CD14-positive monocyte (primary cell): ENCODE results near the gene APOBEC3B. TPM values are rescaled to one million over a fixed set of nuclear protein-coding genes. Genes with fewer than 3 reads are reported as not detected.
"Not testable (repeated sequence)": the region's sequence is repeated elsewhere in the genome, so short reads cannot be mapped to it uniquely, and the experiment has no call there.

Experiments
- DNase-seq, 3 donors: peaks; one replicate each; pipeline ENCODE4 v3.0.0-alpha.2; 2011 to 2022
- H2AFZ ChIP-seq: 2 replicates; pipeline ENCODE4 v1.6.0; 2012; ENCODE audit warnings: mild to moderate bottlenecking, low read depth, low read length, inconsistent platforms; ENCODE audit not compliant: insufficient read depth, poor library complexity, severe bottlenecking
- H3K27ac ChIP-seq, 2 donors: 1 replicate in 1 of 2; 2 replicates in 1 of 2; pipeline ENCODE4 v1.5.1; 2012 to 2013; ENCODE audit warnings: low read length in 2 of 2, control low read depth in 1 of 2, inconsistent platforms in 1 of 2, low read depth in 1 of 2, mild to moderate bottlenecking in 1 of 2
- H3K27me3 ChIP-seq, 2 donors: one replicate each; pipeline versions ENCODE4 v1.6.0 to v1.6.1; 2011 to 2013; ENCODE audit warnings: low read length in 2 of 2; ENCODE audit not compliant: control insufficient read depth in 2 of 2, insufficient read depth in 2 of 2
- H3K36me3 ChIP-seq, 2 donors: replicated peaks in 1 of 2; 1 replicate in 1 of 2; 2 replicates in 1 of 2; pipeline versions ENCODE4 v1.5.1 to v1.6.1; 2012 to 2013; ENCODE audit warnings: low read length in 2 of 2, control low read depth in 1 of 2, inconsistent platforms in 1 of 2, mild to moderate bottlenecking in 1 of 2; ENCODE audit not compliant: insufficient read depth in 2 of 2, control insufficient read depth in 1 of 2
- H3K4me1 ChIP-seq, 2 donors: 1 replicate in 1 of 2; 2 replicates in 1 of 2; pipeline versions ENCODE4 v1.5.1 to v1.6.1; 2012 to 2013; ENCODE audit warnings: low read length in 2 of 2, control low read depth in 1 of 2, inconsistent platforms in 1 of 2, mild to moderate bottlenecking in 1 of 2, moderate library complexity in 1 of 2; ENCODE audit not compliant: insufficient read depth in 2 of 2, control insufficient read depth in 1 of 2
- H3K4me2 ChIP-seq: replicated peaks from 2 replicates; pipeline ENCODE3; 2012; ENCODE audit warnings: low read length, moderate library complexity, mild to moderate bottlenecking; ENCODE audit not compliant: poor library complexity, severe bottlenecking; ENCODE audit errors: extremely low read depth
- H3K4me3 ChIP-seq, 3 experiments: fragments of 200-600 bp in 1 of 3; sonication (generic) in 1 of 3; replicated peaks in 1 of 3; 1 replicate in 2 of 3; 2 replicates in 1 of 3; pipeline ENCODE4 v1.5.1; 2011 to 2013; ENCODE audit warnings: low read length in 3 of 3, mild to moderate bottlenecking in 3 of 3, control low read depth in 2 of 3, low read depth in 2 of 3, inconsistent platforms in 1 of 3, moderate library complexity in 1 of 3
- H3K79me2 ChIP-seq: 2 replicates; pipeline ENCODE4 v1.6.0; 2012; ENCODE audit warnings: mild to moderate bottlenecking, control low read depth, inconsistent platforms, low read length, moderate library complexity; ENCODE audit not compliant: insufficient read depth
- H3K9ac ChIP-seq: 2 replicates; pipeline ENCODE4 v1.6.0; 2017; ENCODE audit warnings: low read length, mild to moderate bottlenecking; ENCODE audit not compliant: insufficient read depth, poor library complexity, severe bottlenecking
- H3K9me3 ChIP-seq, 2 donors: replicated peaks in 1 of 2; 1 replicate in 1 of 2; 2 replicates in 1 of 2; pipeline versions ENCODE4 v1.5.1 to v1.6.1; 2012 to 2013; ENCODE audit warnings: low read length in 2 of 2, control low read depth in 1 of 2; ENCODE audit not compliant: control insufficient read depth in 1 of 2, insufficient read depth in 1 of 2
- H4K20me1 ChIP-seq: 2 replicates; pipeline ENCODE4 v1.6.0; 2012; ENCODE audit warnings: mild to moderate bottlenecking, low read length, control low read depth, moderate library complexity; ENCODE audit not compliant: insufficient read depth
- H3K27ac Mint-ChIP-seq, 7 donors: one replicate each; pipeline ENCODE4 v1.8.0; 2020; ENCODE audit warnings: mild to moderate bottlenecking in 7 of 7, mixed read lengths in 7 of 7, moderate library complexity in 6 of 7, inconsistent platforms in 2 of 7
- H3K27me3 Mint-ChIP-seq, 3 donors: one replicate each; pipeline ENCODE4 v1.8.0; 2021 to 2022; ENCODE audit warnings: low read depth in 3 of 3, mild to moderate bottlenecking in 3 of 3, mixed read lengths in 3 of 3, moderate library complexity in 3 of 3, inconsistent platforms in 1 of 3
- H3K36me3 Mint-ChIP-seq, 2 donors: one replicate each; pipeline ENCODE4 v1.8.0; 2020; ENCODE audit warnings: mixed read lengths in 2 of 2, inconsistent platforms in 1 of 2, mild to moderate bottlenecking in 1 of 2
- H3K4me1 Mint-ChIP-seq: one replicate; pipeline ENCODE4 v1.8.0; 2020; ENCODE audit warnings: mild to moderate bottlenecking, mixed read lengths
- H3K4me3 Mint-ChIP-seq, 2 donors: one replicate each; pipeline ENCODE4 v1.8.0; 2020; ENCODE audit warnings: mild to moderate bottlenecking in 2 of 2, mixed read lengths in 2 of 2, moderate library complexity in 1 of 2
- H3K9me3 Mint-ChIP-seq, 7 donors: one replicate each; pipeline ENCODE4 v1.8.0; 2020 to 2022; ENCODE audit warnings: mixed read lengths in 7 of 7, mild to moderate bottlenecking in 6 of 7, moderate library complexity in 6 of 7, inconsistent platforms in 2 of 7
- CTCF ChIP-seq: fragments of 200-600 bp; IDR thresholded peaks from one replicate; pipeline ENCODE4 v1.8.0; 2022; ENCODE audit warnings: antibody characterized with exemption, mild to moderate bottlenecking
- WGBS: methylation state at CpG from one replicate; pipeline ENCODE4 v1.1.5; 2013; ENCODE audit warnings: missing lambda C conversion rate; ENCODE audit not compliant: insufficient coverage; 5-methylcytosine and 5-hydroxymethylcytosine counted together
- intact Hi-C, 2 donors: fragments of 100-400 bp; cut with micrococcal nuclease; formaldehyde crosslinking; loops; one replicate each; pipeline versions ENCODE4 v1.15.0 to v1.15.1; 2023
- polyA plus RNA-seq, 3 donors: library from polyadenylated mRNA; depleted of rRNA in 1 of 3; unstranded in 2 of 3; stranded (reverse) in 1 of 3; fragments of 300-500 nt in 2 of 3; fragments of >200 nt in 1 of 3; fragmentation: Illumina TruSeq in 2 of 3; gene quantifications; 1 replicate in 2 of 3; 2 replicates in 1 of 3; pipeline ENCODE4 v1.2.3, GENCODE V29; 2012 to 2021

The APOBEC3B gene
- polyA plus RNA-seq, 3 donors = 0.40 to 48.2 (median 12.6) TPM

GRCh38 chr22:39003165-39003638 lies 21.1 kb downstream of the APOBEC3B start:
- Mint-ChIP-seq H3K4me1 (peaks cover 14% of the 10 kb centered on the region), H3K27ac (peak overlapping the region in 4 of 7 donors; percentile 13 to 79 (median 43)), H3K36me3 (no peaks in the 10 kb centered on the region), H3K9me3 (peaks cover 0 to 8% (median 3%) of the 10 kb centered on the region in 7 donors), H3K27me3 (peaks cover 13 to 20% (median 14%) of the 10 kb centered on the region in 3 donors), H3K4me3 (no peak overlapping the region)
- H3K4me3 ChIP-seq = no peak overlapping the region
- peaks cover 0 to under 1% of the 10 kb centered on the region in 2 donors for H3K9me3 ChIP-seq
- WGBS = 20% methylated on average over 7 of the region's 7 CpGs
- peak; percentile 82 to 86 (median 86) for DNase-seq
- H2AFZ ChIP-seq = no peak overlapping the region
- H3K27me3 ChIP-seq = no peaks in the 10 kb centered on the region
- peaks cover 8 to 10% of the 10 kb centered on the region in 2 donors for H3K4me1 ChIP-seq
- peak; percentile 70 for TF ChIP-seq CTCF
- H3K36me3 ChIP-seq = no peaks in the 10 kb centered on the region
- intact Hi-C loops = loop anchor here (1.0 to 10.0 kb wide), 5 partner anchors 76 to 134 kb away; partner anchors contain the start of gene CBX6 (in 1 of the 2)
- H4K20me1 ChIP-seq = no peaks in the 10 kb centered on the region
- H3K27ac ChIP-seq = no peak overlapping the region
- H3K9ac ChIP-seq = no peak overlapping the region
- no peak overlapping the region for H3K4me2 ChIP-seq
- no peaks in the 10 kb centered on the region for H3K79me2 ChIP-seq

GRCh38 chr22:39007177-39007576 lies 25.0 kb downstream of the APOBEC3B start:
- Histone ChIP-seq H3K9me3 (no peaks in the 10 kb centered on the region), H3K27me3 (no peaks in the 10 kb centered on the region), H3K27ac (no peak overlapping the region), H3K4me1 (peaks cover 10 to 13% of the 10 kb centered on the region in 2 donors), H3K36me3 (no peaks in the 10 kb centered on the region), H3K79me2 (no peaks in the 10 kb centered on the region), H3K4me3 (no peak overlapping the region), H3K9ac (no peak overlapping the region), H3K4me2 (no peak overlapping the region), H4K20me1 (no peaks in the 10 kb centered on the region), H2AFZ (no peak overlapping the region)
- no peaks in the 10 kb centered on the region for H3K36me3 Mint-ChIP-seq
- WGBS = no CpG with 5 or more reads among the region's 5 CpGs
- no peak for TF ChIP-seq CTCF
- peaks cover 16% of the 10 kb centered on the region for H3K4me1 Mint-ChIP-seq
- intact Hi-C loops = loop anchor here in 1 of 2 donors (10.0 kb wide), 2 partner anchors 118 to 132 kb away; partner anchors contain the start of gene CBX6
- no peak for DNase-seq
- no peak overlapping the region for H3K4me3 Mint-ChIP-seq
- peaks cover 1 to 8% (median 3%) of the 10 kb centered on the region in 3 donors for H3K27me3 Mint-ChIP-seq
- H3K27ac Mint-ChIP-seq = no peak overlapping the region
- peaks cover 0 to 3% (median 0%) of the 10 kb centered on the region in 7 donors for H3K9me3 Mint-ChIP-seq

GRCh38 chr22:39008271-39008850 lies 26.2 kb downstream of the APOBEC3B start:
- H3K9me3 ChIP-seq, H4K20me1 ChIP-seq, H3K4me3 ChIP-seq, H3K79me2 ChIP-seq, H3K9ac ChIP-seq, H2AFZ ChIP-seq, H3K27me3 Mint-ChIP-seq, H3K9me3 Mint-ChIP-seq, DNase-seq, H3K4me1 ChIP-seq, H3K4me2 ChIP-seq, H3K36me3 Mint-ChIP-seq, H3K27ac ChIP-seq, H3K36me3 ChIP-seq, H3K4me3 Mint-ChIP-seq, H3K4me1 Mint-ChIP-seq, H3K27me3 ChIP-seq: not testable (repeated sequence)
- intact Hi-C loops = loop anchor here in 1 of 2 donors (10.0 kb wide), 2 partner anchors 116 to 134 kb away; partner anchors contain the start of gene CBX6
- WGBS = 50% methylated on average over 2 of the region's 8 CpGs
- peak overlapping the region in 1 of 7 donors; percentile 61 for H3K27ac Mint-ChIP-seq
